ENCODE results near the gene RIN3.
A peak's percentile ranks its signal among the peaks of the same experiment; 100 is the strongest.

Gene RIN3

GRCh38 chr14:92712654-92713051, 199.1 kb downstream of the RIN3 start:
- no peak for DNase-seq (ENCODE audit: low read depth in 2 of 2)

GRCh38 chr14:92714739-92715307, 201.2 kb downstream of the RIN3 start:
- peak; percentile 48 to 77 for DNase-seq (ENCODE audit: low read depth in 2 of 2)

- no peak for DNase-seq (ENCODE audit: low read depth in 2 of 2)
These were observed 202.6 kb downstream of the RIN3 start for GRCh38 chr14:92716131-92716530.

GRCh38 chr14:92717571-92718042, 204.0 kb downstream of the RIN3 start:
- DNase-seq (ENCODE audit: low read depth in 2 of 2), result no peak

- DNase-seq (ENCODE audit: low read depth in 2 of 2), result no peak
These were observed 205.1 kb downstream of the RIN3 start for GRCh38 chr14:92718664-92719063.

- DNase-seq (ENCODE audit: low read depth in 2 of 2), result no peak
These were observed 205.8 kb downstream of the RIN3 start for GRCh38 chr14:92719421-92719820.

GRCh38 chr14:92719890-92720323, 206.3 kb downstream of the RIN3 start:
- no peak for DNase-seq (ENCODE audit: low read depth in 2 of 2)

- no peak for DNase-seq (ENCODE audit: low read depth in 2 of 2)
These were observed 211.1 kb downstream of the RIN3 start for GRCh38 chr14:92724516-92725340.

- no peak for DNase-seq (ENCODE audit: low read depth in 2 of 2)
These were observed 212.8 kb downstream of the RIN3 start for GRCh38 chr14:92726135-92726932.

- DNase-seq (ENCODE audit: low read depth in 2 of 2), result no peak
These were observed 213.3 kb downstream of the RIN3 start for GRCh38 chr14:92726933-92727262.

- no peak for DNase-seq (ENCODE audit: low read depth in 2 of 2)
These were observed 215.3 kb downstream of the RIN3 start for GRCh38 chr14:92728759-92729364.

- no peak for DNase-seq (ENCODE audit: low read depth in 2 of 2)
These were observed 216.2 kb downstream of the RIN3 start for GRCh38 chr14:92729634-92730358.

- DNase-seq (ENCODE audit: low read depth in 2 of 2), result no peak
These were observed 218.1 kb downstream of the RIN3 start for GRCh38 chr14:92731622-92732115.

- no peak for DNase-seq (ENCODE audit: low read depth in 2 of 2)
These were observed 219.4 kb downstream of the RIN3 start for GRCh38 chr14:92733007-92733406.

GRCh38 chr14:92734618-92735017, 221.0 kb downstream of the RIN3 start:
- no peak for DNase-seq (ENCODE audit: low read depth in 2 of 2)

- no peak for DNase-seq (ENCODE audit: low read depth in 2 of 2)
These were observed 221.8 kb downstream of the RIN3 start for GRCh38 chr14:92735344-92735743.

- no peak for DNase-seq (ENCODE audit: low read depth in 2 of 2)
These were observed 223.6 kb downstream of the RIN3 start for GRCh38 chr14:92737206-92737605.

GRCh38 chr14:92737619-92738188, 224.1 kb downstream of the RIN3 start:
- DNase-seq (ENCODE audit: low read depth in 2 of 2), result no peak

All from stimulated activated CD8-positive, alpha-beta memory T cell treated with anti-CD3 and anti-CD28 coated beads, Interleukin-7, amount 100 ng/mL, for 1 hour (primary cell).